ENCODE results near the gene GABRB2.

Gene GABRB2

GRCh38 chr5:161387121-161387520 is 159.4 kb downstream of the GABRB2 start:
- no peak for TF ChIP-seq TEAD4 (IDR thresholded peaks at IDR 0.05)
- no peak for TF ChIP-seq TAF1 (IDR thresholded peaks at IDR 0.05; ENCODE audit: low read depth)
- TF ChIP-seq MAX (IDR thresholded peaks at IDR 0.05) = no peak
- no peak for TF ChIP-seq USF1 (IDR thresholded peaks at IDR 0.05)
- TF ChIP-seq TCF12 (IDR thresholded peaks at IDR 0.05; ENCODE audit: low read depth) = no peak
- no peak for TF ChIP-seq RAD21 (IDR thresholded peaks at IDR 0.05; ENCODE audit: low read depth)
- no peak for TF ChIP-seq YY1 (IDR thresholded peaks at IDR 0.05; ENCODE audit: low read depth)
- no peak for TF ChIP-seq REST (IDR thresholded peaks at IDR 0.05; ENCODE audit: low read depth)
- TF ChIP-seq ZBTB7A (IDR thresholded peaks at IDR 0.05; ENCODE audit: low read depth) = no peak
- no peak for TF ChIP-seq FOXM1 (IDR thresholded peaks at IDR 0.05; ENCODE audit: borderline replicate concordance, low read depth)
- TF ChIP-seq NFIC (IDR thresholded peaks at IDR 0.05) = no peak
- TF ChIP-seq EGR1 (IDR thresholded peaks at IDR 0.05) = no peak
- no peak for TF ChIP-seq CREB1 (IDR thresholded peaks at IDR 0.05; ENCODE audit: low read depth)
- TF ChIP-seq CEBPB (IDR thresholded peaks at IDR 0.05) = no peak
- TF ChIP-seq EP300 (IDR thresholded peaks at IDR 0.05; ENCODE audit: borderline replicate concordance) = no peak

- TF ChIP-seq EGR1 (IDR thresholded peaks at IDR 0.05) = no peak
- TF ChIP-seq USF1 (IDR thresholded peaks at IDR 0.05) = no peak
- no peak for TF ChIP-seq YY1 (IDR thresholded peaks at IDR 0.05; ENCODE audit: low read depth)
- no peak for TF ChIP-seq ZBTB7A (IDR thresholded peaks at IDR 0.05; ENCODE audit: low read depth)
- TF ChIP-seq CREB1 (IDR thresholded peaks at IDR 0.05; ENCODE audit: low read depth) = no peak
- TF ChIP-seq TAF1 (IDR thresholded peaks at IDR 0.05; ENCODE audit: low read depth) = no peak
Observed at GRCh38 chr5:161385027-161385426, 161.5 kb downstream of the GABRB2 start.

- no peak for TF ChIP-seq MAX (IDR thresholded peaks at IDR 0.05)
- no peak for TF ChIP-seq CREB1 (IDR thresholded peaks at IDR 0.05; ENCODE audit: low read depth)
- TF ChIP-seq ZBTB7A (IDR thresholded peaks at IDR 0.05; ENCODE audit: low read depth) = no peak
- TF ChIP-seq FOXM1 (IDR thresholded peaks at IDR 0.05; ENCODE audit: borderline replicate concordance, low read depth) = no peak
- TF ChIP-seq EGR1 (IDR thresholded peaks at IDR 0.05) = no peak
- no peak for TF ChIP-seq TCF12 (IDR thresholded peaks at IDR 0.05; ENCODE audit: low read depth)
- no peak for TF ChIP-seq NFIC (IDR thresholded peaks at IDR 0.05)
- no peak for TF ChIP-seq RAD21 (IDR thresholded peaks at IDR 0.05; ENCODE audit: low read depth)
- no peak for TF ChIP-seq YY1 (IDR thresholded peaks at IDR 0.05; ENCODE audit: low read depth)
- TF ChIP-seq TAF1 (IDR thresholded peaks at IDR 0.05; ENCODE audit: low read depth) = no peak
- no peak for TF ChIP-seq REST (IDR thresholded peaks at IDR 0.05; ENCODE audit: low read depth)
Observed at GRCh38 chr5:161382685-161383084, 163.8 kb downstream of the GABRB2 start.

- TF ChIP-seq EGR1 (IDR thresholded peaks at IDR 0.05) (no peak), TAF1 (IDR thresholded peaks at IDR 0.05; ENCODE audit: low read depth) (no peak), EP300 (IDR thresholded peaks at IDR 0.05; ENCODE audit: borderline replicate concordance) (no peak), FOXM1 (IDR thresholded peaks at IDR 0.05; ENCODE audit: borderline replicate concordance, low read depth) (no peak), REST (IDR thresholded peaks at IDR 0.05; ENCODE audit: low read depth) (no peak), MAX (IDR thresholded peaks at IDR 0.05) (no peak), ZBTB7A (IDR thresholded peaks at IDR 0.05; ENCODE audit: low read depth) (no peak), YY1 (IDR thresholded peaks at IDR 0.05; ENCODE audit: low read depth) (no peak), RAD21 (IDR thresholded peaks at IDR 0.05; ENCODE audit: low read depth) (no peak), TCF12 (IDR thresholded peaks at IDR 0.05; ENCODE audit: low read depth) (no peak), CREB1 (IDR thresholded peaks at IDR 0.05; ENCODE audit: low read depth) (no peak), NFIC (IDR thresholded peaks at IDR 0.05) (no peak), USF1 (IDR thresholded peaks at IDR 0.05) (no peak), CEBPB (IDR thresholded peaks at IDR 0.05) (no peak), TEAD4 (IDR thresholded peaks at IDR 0.05) (no peak)
Observed at GRCh38 chr5:161380486-161380885, 166.0 kb downstream of the GABRB2 start.
